ENCODE measurements around the gene ATP1A4. TPM values are rescaled to one million over a fixed set of nuclear protein-coding genes. Genes with fewer than 3 reads are reported as not detected.

ATP1A4 gene
- total and polyA plus RNA-seq, 8 donors, result 0.05 to 0.37 TPM; not detected in 6

DNA sequence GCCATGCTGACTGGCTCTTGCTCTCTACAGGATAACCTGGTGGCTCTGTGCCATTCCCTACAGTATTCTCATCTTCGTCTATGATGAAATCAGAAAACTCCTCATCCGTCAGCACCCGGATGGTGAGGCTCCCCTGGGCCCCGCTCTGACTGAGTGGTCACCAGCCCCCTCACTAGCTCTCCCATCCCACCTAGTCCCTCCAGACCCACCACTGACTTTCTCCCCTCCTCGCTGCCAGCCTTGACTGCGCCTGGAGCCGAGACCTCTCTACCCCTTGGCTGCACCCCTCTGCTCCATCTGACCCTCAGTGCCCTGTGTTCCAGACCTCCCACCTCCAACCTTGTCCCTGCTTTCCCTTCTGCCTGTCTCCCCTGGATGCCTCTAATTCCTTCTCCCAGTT, 34.8 kb downstream of the ATP1A4 start:
- Histone ChIP-seq H3K27ac (no peak overlapping the region), H3K36me3 (no peaks in the 10 kb centered on the region), H3K9me3 (no peaks in the 10 kb centered on the region), H3K27me3 (no peaks in the 10 kb centered on the region), H3K4me1 (peaks cover 0 to 10% (median 5%) of the 10 kb centered on the region in 4 donors), H3K4me3 (no peak overlapping the region)
- DNase-seq, result no peak
- TF ChIP-seq, protein P1, sequence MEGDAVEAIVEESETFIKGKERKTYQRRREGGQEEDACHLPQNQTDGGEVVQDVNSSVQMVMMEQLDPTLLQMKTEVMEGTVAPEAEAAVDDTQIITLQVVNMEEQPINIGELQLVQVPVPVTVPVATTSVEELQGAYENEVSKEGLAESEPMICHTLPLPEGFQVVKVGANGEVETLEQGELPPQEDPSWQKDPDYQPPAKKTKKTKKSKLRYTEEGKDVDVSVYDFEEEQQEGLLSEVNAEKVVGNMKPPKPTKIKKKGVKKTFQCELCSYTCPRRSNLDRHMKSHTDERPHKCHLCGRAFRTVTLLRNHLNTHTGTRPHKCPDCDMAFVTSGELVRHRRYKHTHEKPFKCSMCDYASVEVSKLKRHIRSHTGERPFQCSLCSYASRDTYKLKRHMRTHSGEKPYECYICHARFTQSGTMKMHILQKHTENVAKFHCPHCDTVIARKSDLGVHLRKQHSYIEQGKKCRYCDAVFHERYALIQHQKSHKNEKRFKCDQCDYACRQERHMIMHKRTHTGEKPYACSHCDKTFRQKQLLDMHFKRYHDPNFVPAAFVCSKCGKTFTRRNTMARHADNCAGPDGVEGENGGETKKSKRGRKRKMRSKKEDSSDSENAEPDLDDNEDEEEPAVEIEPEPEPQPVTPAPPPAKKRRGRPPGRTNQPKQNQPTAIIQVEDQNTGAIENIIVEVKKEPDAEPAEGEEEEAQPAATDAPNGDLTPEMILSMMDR (IDR thresholded peaks at IDR 0.05), result no peak
- no peak for TF ChIP-seq EP300 (IDR thresholded peaks at IDR 0.05)
- no peak for TF ChIP-seq POLR2A (IDR thresholded peaks at IDR 0.05)
- no peak for TF ChIP-seq POLR2AphosphoS5 (IDR thresholded peaks at IDR 0.05)
- WGBS, 5 donors, result 86 to 96% (median 89%) methylated on average over 7 of the region's 7 CpGs
- intact Hi-C loops (cut with DNase I; ENCODE audit: low total_unique reads), result no loop called here

DNA sequence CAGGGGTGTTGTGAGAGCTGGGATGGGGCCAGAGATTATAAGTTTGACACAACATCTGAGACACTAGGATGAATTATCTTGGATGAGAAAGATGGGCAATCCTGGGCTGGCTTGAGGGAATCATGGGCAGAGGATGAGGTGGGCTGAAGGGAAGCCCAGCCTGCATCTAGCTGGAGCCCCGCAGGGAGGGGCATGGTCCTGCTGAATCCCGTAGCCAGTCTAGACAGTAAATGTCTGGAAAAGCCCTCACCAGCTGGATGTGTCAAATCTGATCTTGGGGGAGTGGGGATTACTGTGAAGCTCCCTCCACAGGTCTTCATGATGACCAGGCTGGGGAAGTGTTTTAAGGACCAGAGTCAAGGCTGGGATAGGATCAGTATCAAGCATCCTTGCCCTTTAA, 35.3 kb downstream of the ATP1A4 start:
- H3K4me1 ChIP-seq, result peaks cover 0 to 10% (median 5%) of the 10 kb centered on the region in 4 donors
- H3K27ac ChIP-seq, result no peak overlapping the region
- DNase-seq, result no peak
- intact Hi-C loops (cut with DNase I; ENCODE audit: low total_unique reads), result no loop called here
- TF ChIP-seq, protein P1 (IDR thresholded peaks at IDR 0.05), result no peak
- no peak for TF ChIP-seq EP300 (IDR thresholded peaks at IDR 0.05)
- no peak for TF ChIP-seq POLR2A (IDR thresholded peaks at IDR 0.05)
- TF ChIP-seq POLR2AphosphoS5 (IDR thresholded peaks at IDR 0.05), result no peak
- WGBS, 5 donors, result 56 to 68% (median 64%) methylated on average over 2 of the region's 2 CpGs
- H3K27me3 ChIP-seq, result no peaks in the 10 kb centered on the region
- H3K36me3 ChIP-seq, result no peaks in the 10 kb centered on the region
- H3K4me3 ChIP-seq, result no peak overlapping the region
- no peaks in the 10 kb centered on the region for H3K9me3 ChIP-seq

DNA sequence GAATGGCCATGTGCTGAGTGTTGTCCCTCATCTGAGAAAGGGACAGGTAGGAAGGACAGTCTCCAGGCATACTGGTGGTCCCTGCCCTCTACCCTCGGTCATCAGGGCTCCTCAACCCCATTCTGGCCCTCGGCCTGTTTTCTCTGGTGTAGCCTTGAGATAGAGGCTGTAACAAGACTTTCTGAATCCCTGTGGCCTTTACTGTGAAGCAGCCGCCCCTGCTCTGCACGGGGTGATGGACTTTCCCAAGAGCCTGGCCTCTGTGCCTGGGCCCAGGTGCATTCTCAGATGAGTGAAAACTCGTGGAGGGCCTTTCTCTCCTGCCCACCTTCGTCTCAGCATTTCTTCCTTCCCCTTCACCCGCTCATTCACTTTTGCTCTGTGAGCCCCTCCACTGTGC, 36.0 kb downstream of the ATP1A4 start:
- Histone ChIP-seq H3K9me3 (no peaks in the 10 kb centered on the region), H3K4me1 (peaks cover 0 to 10% (median 5%) of the 10 kb centered on the region in 4 donors), H3K27me3 (no peaks in the 10 kb centered on the region), H3K36me3 (no peaks in the 10 kb centered on the region), H3K4me3 (no peak overlapping the region), H3K27ac (no peak overlapping the region)
- 71 to 81% (median 76%) methylated on average over 7 of the region's 7 CpGs for WGBS, 5 donors
- intact Hi-C loops (cut with DNase I; ENCODE audit: low total_unique reads), result no loop called here
- no peak for DNase-seq
- TF ChIP-seq POLR2AphosphoS5 (IDR thresholded peaks at IDR 0.05) (no peak), EP300 (IDR thresholded peaks at IDR 0.05) (no peak), POLR2A (IDR thresholded peaks at IDR 0.05) (no peak)
- TF ChIP-seq, protein P1 (IDR thresholded peaks at IDR 0.05), result no peak

DNA sequence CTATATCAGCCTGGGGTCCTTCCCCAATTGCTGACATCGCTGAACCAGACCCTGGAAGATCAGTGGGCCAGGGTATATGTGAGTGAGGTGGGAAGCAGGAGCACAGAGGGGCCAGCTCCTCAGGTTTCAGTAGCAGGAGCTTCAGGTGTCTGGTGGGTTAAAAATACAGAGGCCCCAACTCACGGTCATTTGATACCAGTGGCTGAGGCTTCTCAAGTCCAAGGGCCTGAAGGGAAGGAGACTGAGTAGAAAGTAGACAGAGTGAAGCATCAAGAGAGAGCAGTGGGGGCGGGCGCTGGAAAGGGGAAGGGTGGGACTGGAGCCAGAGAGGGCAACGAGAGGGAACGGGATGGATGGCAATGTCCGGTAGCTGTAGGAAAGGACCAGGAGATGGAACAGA, 36.9 kb downstream of the ATP1A4 start:
- Histone ChIP-seq H3K9me3 (no peaks in the 10 kb centered on the region), H3K4me1 (peaks cover 2 to 20% (median 11%) of the 10 kb centered on the region in 4 donors), H3K27me3 (no peaks in the 10 kb centered on the region), H3K27ac (no peak overlapping the region), H3K4me3 (no peak overlapping the region), H3K36me3 (no peaks in the 10 kb centered on the region)
- intact Hi-C loops (cut with DNase I; ENCODE audit: low total_unique reads), result no loop called here
- 83 to 88% (median 85%) methylated on average over 7 of the region's 7 CpGs for WGBS, 5 donors
- TF ChIP-seq, protein P1 (IDR thresholded peaks at IDR 0.05), result no peak
- no peak for TF ChIP-seq POLR2A (IDR thresholded peaks at IDR 0.05)
- no peak for DNase-seq

Data from stomach (tissue), 9 donors.